Body of pancreas (tissue), 4 donors: Measurements from ENCODE around the gene SECTM1. TPM values are rescaled to one million over a fixed set of nuclear protein-coding genes. Genes with fewer than 3 reads are reported as not detected.

ENCODE experiments used
- ATAC-seq: fragments of 150-250 bp; one replicate; pipeline ENCODE4 v1.9.1; 2016
- DNase-seq, 4 donors: peaks; one replicate each; pipeline ENCODE4 v3.0.0-alpha.2; 2019
- H3K27ac ChIP-seq, 4 donors: fragments of 200-600 bp; sonication (generic); 1 replicate in 3 of 4; 2 replicates in 1 of 4; pipeline versions ENCODE4 v1.5.1 to v1.6.1; 2016 to 2019; ENCODE audit warnings: mild to moderate bottlenecking in 1 of 4, mixed read lengths in 1 of 4, moderate library complexity in 1 of 4
- H3K27me3 ChIP-seq, 2 donors: fragments of 200-600 bp; sonication (generic); one replicate each; pipeline ENCODE4 v1.6.0; 2016; ENCODE audit warnings: mild to moderate bottlenecking in 1 of 2
- H3K36me3 ChIP-seq, 2 donors: fragments of 200-600 bp; sonication (generic); replicated peaks in 1 of 2; 2 replicates each; pipeline ENCODE4 v1.5.1; 2016; ENCODE audit warnings: low read depth in 2 of 2; ENCODE audit not compliant: insufficient read depth in 1 of 2
- H3K4me1 ChIP-seq: fragments of 200-600 bp; sonication (generic); one replicate; pipeline ENCODE4 v1.6.0; 2016
- H3K4me3 ChIP-seq, 2 donors: fragments of 200-600 bp; sonication (generic); 1 replicate in 1 of 2; 2 replicates in 1 of 2; pipeline ENCODE4 v1.5.1; 2016 to 2019
- H3K9me3 ChIP-seq, 3 donors: fragments of 200-600 bp; sonication (generic); 1 replicate in 2 of 3; 2 replicates in 1 of 3; pipeline ENCODE4 v1.5.1; 2016
- CTCF ChIP-seq, 7 experiments: fragments of 450-650 bp in 4 of 7; fragments of 200-600 bp in 3 of 7; sonication (generic) in 3 of 7; IDR thresholded peaks; one replicate each; pipeline ENCODE4 v1.5.1; 2016 to 2019; ENCODE audit warnings: antibody characterized with exemption in 7 of 7
- POLR2A ChIP-seq, 3 donors: fragments of 450-650 bp; IDR thresholded peaks; one replicate each; pipeline ENCODE4 v1.6.1; 2016; ENCODE audit warnings: antibody characterized with exemption in 3 of 3, mild to moderate bottlenecking in 2 of 3
- WGBS, 2 donors: methylation state at CpG; one replicate each; pipeline ENCODE4 v1.1.5; 2017; 5-methylcytosine and 5-hydroxymethylcytosine counted together
- intact Hi-C: fragments of 100-400 bp; cut with DNase I; formaldehyde crosslinking; loops from one replicate; pipeline ENCODE4 v1.15.1; 2023
- total RNA-seq, 2 donors: library from RNA; depleted of rRNA; stranded (reverse); fragments of >200 nt; gene quantifications; one replicate each; pipeline ENCODE4 v1.1.0, GENCODE V29; 2016

Gene SECTM1
- total RNA-seq, 2 donors from 2014 or later, result 5.4 to 6.3 TPM

- DNase-seq, result no peak
- Histone ChIP-seq H3K27ac (no peak within 1 kb of the TSS), H3K9me3 (no peaks in the 10 kb centered on the region), H3K36me3 (no peaks in the 10 kb centered on the region), H3K4me1 (peaks cover 23% of the 10 kb centered on the region), H3K4me3 (no peak within 1 kb of the TSS), H3K27me3 (no peaks in the 10 kb centered on the region)
- WGBS, 2 donors, result 66 to 73% methylated on average over 21 of the region's 21 CpGs
- intact Hi-C loops, result no loop called here
- TF ChIP-seq POLR2A (IDR thresholded peaks at IDR 0.05), result no peak
- TF ChIP-seq CTCF (IDR thresholded peaks at IDR 0.05), result no peak
- no peak for ATAC-seq
Observed at GRCh38 chr17:82358465-82359350, 25.1 kb upstream of the SECTM1 start, which contains the start of gene TEX19. Gene TEX19 (plus strand): TSS chr17:82359247. CDS start chr17:82362151, 2,904 bp downstream.

- H3K4me3 ChIP-seq, result no peak overlapping the region
- ATAC-seq (peak; percentile 51), DNase-seq (peak in 1 of 4 donors; percentile 60)
- WGBS, 2 donors, result 17 to 72% methylated on average over 1 to 2 of the region's 2 CpGs
- H3K4me1 ChIP-seq, result peaks cover 23% of the 10 kb centered on the region
- H3K9me3 ChIP-seq, result no peaks in the 10 kb centered on the region
- peak overlapping the region in 1 of 4 donors; percentile 19 for H3K27ac ChIP-seq
- H3K27me3 ChIP-seq, result no peaks in the 10 kb centered on the region
- intact Hi-C loops, result no loop called here
- H3K36me3 ChIP-seq, result no peaks in the 10 kb centered on the region
- TF ChIP-seq CTCF (IDR thresholded peaks at IDR 0.05) (no peak), POLR2A (IDR thresholded peaks at IDR 0.05) (no peak)
Observed at GRCh38 chr17:82357394-82357793, 23.8 kb upstream of the SECTM1 start.

- intact Hi-C loops, result no loop called here
- Histone ChIP-seq H3K4me1 (peaks cover 23% of the 10 kb centered on the region), H3K36me3 (no peaks in the 10 kb centered on the region), H3K4me3 (no peak overlapping the region), H3K9me3 (no peaks in the 10 kb centered on the region), H3K27ac (peak overlapping the region in 1 of 4 donors; percentile 19), H3K27me3 (no peaks in the 10 kb centered on the region)
- 41 to 50% methylated on average over 2 to 19 of the region's 20 CpGs for WGBS, 2 donors
- TF ChIP-seq CTCF (IDR thresholded peaks at IDR 0.05) (no peak), POLR2A (IDR thresholded peaks at IDR 0.05) (no peak)
- DNase-seq (peak in 2 of 4 donors; percentile 43 to 72), ATAC-seq (peak; percentile 36)
Observed at GRCh38 chr17:82356845-82357355, 23.3 kb upstream of the SECTM1 start.

- H3K27ac ChIP-seq, result peak overlapping the region in 2 of 4 donors; percentile 25 to 36
- intact Hi-C loops, result no loop called here
- no peak overlapping the region for H3K4me3 ChIP-seq
Observed at GRCh38 chr17:82355770-82356427, 22.3 kb upstream of the SECTM1 start.

More at GRCh38 chr17:82355770-82356427, 22.3 kb upstream of the SECTM1 start:
- Histone ChIP-seq H3K4me1 (peaks cover 23% of the 10 kb centered on the region), H3K9me3 (no peaks in the 10 kb centered on the region), H3K27me3 (no peaks in the 10 kb centered on the region), H3K36me3 (no peaks in the 10 kb centered on the region)
- WGBS, 2 donors, result 67 to 73% methylated on average over 3 to 11 of the region's 11 CpGs
- ATAC-seq, result peak; percentile 16
- peak in 3 of 4 donors; percentile 40 to 81 (median 47) for DNase-seq
- TF ChIP-seq CTCF (IDR thresholded peaks at IDR 0.05) (no peak), POLR2A (IDR thresholded peaks at IDR 0.05) (no peak)
